Activated T-helper 2 cell treated with anti-CD3 and anti-CD28 coated beads, Interferon-gamma antibody, Interleukin-2, Interleukin-4, amounts not matched to agents 10 μg/mL and 5 μg/mL and 100 μg/mL, durations not matched to agents 14 hours and 24 hours and 36 hours (primary cell): ENCODE results near the gene GRIK5. TPM values are rescaled to one million over a fixed set of nuclear protein-coding genes. Genes with fewer than 3 reads are reported as not detected.

Source experiments
- DNase-seq: peaks from one replicate; pipeline ENCODE4 v3.0.0; 2021; ENCODE audit warnings: low spot score
- H3K27ac Mint-ChIP-seq: one replicate; pipeline ENCODE4 v1.8.0; 2021; ENCODE audit warnings: mixed read lengths
- H3K27me3 Mint-ChIP-seq: one replicate; pipeline ENCODE4 v1.8.0; 2021; ENCODE audit warnings: low read depth, mixed read lengths
- H3K36me3 Mint-ChIP-seq: one replicate; pipeline ENCODE4 v1.8.0; 2021; ENCODE audit warnings: low read depth, mixed read lengths
- H3K4me1 Mint-ChIP-seq: one replicate; pipeline ENCODE4 v1.8.0; 2021; ENCODE audit warnings: low read depth, mixed read lengths
- H3K4me3 Mint-ChIP-seq: one replicate; pipeline ENCODE4 v1.8.0; 2021; ENCODE audit warnings: low read depth, mild to moderate bottlenecking, moderate library complexity, mixed read lengths
- H3K9me3 Mint-ChIP-seq: one replicate; pipeline ENCODE4 v1.8.0; 2021; ENCODE audit warnings: mixed read lengths
- intact Hi-C: fragments of 100-400 bp; cut with micrococcal nuclease; formaldehyde crosslinking; loops from one replicate; pipeline ENCODE4 v1.15.1; 2023
- total RNA-seq: library from RNA; stranded (reverse); gene quantifications from 2 replicates; pipeline ENCODE4 v1.2.3, GENCODE V29; 2022

Gene GRIK5
- total RNA-seq, 1 donor from 2014 or later, result 3.3 TPM

DNA sequence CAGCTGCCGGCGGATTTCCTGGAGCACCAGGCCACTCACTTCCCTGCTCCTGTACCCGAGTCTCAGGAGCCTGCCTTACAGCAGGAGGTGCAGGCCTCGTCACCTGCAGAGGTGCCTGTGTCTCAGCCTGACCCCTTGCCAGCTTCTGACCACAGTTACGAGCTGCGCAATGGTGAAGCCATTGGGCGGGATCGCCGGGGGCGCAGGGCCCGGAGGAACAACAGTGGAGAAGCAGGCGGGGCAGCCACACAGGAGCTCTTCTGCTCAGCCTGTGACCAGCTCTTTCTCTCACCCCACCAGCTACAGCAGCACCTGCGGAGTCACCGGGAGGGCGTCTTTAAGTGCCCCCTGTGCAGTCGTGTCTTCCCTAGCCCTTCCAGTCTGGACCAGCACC lies 9.3 kb upstream of the GRIK5 start:
- Mint-ChIP-seq H3K9me3 (no peaks in the 10 kb centered on the region), H3K36me3 (peaks cover 46% of the 10 kb centered on the region), H3K27me3 (no peaks in the 10 kb centered on the region), H3K4me1 (peaks cover 35% of the 10 kb centered on the region), H3K4me3 (no peak overlapping the region), H3K27ac (no peak overlapping the region)
- intact Hi-C loops, result no loop called here
- no peak for DNase-seq

DNA sequence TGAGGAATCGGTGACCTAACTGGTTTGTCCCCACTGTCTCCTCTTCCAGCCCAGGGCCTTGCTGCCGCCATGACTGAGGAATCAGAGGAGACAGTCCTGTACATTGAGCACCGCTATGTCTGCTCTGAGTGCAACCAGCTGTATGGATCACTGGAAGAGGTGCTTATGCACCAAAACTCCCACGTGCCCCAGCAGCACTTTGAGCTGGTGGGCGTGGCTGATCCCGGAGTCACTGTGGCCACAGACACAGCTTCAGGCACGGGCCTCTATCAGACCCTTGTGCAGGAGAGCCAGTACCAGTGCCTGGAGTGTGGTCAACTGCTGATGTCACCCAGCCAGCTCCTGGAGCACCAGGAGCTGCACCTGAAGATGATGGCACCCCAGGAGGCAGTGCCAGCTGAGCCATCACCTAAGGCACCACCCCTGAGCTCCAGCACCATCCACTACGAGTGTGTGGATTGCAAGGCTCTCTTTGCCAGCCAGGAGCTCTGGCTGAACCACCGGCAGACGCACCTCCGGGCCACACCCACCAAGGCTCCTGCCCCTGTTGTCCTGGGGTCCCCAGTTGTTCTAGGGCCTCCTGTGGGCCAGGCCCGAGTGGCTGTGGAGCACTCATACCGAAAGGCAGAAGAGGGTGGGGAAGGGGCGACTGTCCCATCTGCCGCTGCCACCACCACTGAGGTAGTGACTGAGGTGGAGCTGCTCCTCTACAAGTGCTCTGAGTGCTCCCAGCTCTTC lies 8.7 kb upstream of the GRIK5 start:
- peaks cover 35% of the 10 kb centered on the region for H3K4me1 Mint-ChIP-seq
- H3K4me3 Mint-ChIP-seq, result peak overlapping the region; percentile 91
- H3K36me3 Mint-ChIP-seq, result peaks cover 41% of the 10 kb centered on the region
- no peak overlapping the region for H3K27ac Mint-ChIP-seq
- intact Hi-C loops, result no loop called here
- H3K27me3 Mint-ChIP-seq, result no peaks in the 10 kb centered on the region
- DNase-seq, result no peak
- H3K9me3 Mint-ChIP-seq, result no peaks in the 10 kb centered on the region

DNA sequence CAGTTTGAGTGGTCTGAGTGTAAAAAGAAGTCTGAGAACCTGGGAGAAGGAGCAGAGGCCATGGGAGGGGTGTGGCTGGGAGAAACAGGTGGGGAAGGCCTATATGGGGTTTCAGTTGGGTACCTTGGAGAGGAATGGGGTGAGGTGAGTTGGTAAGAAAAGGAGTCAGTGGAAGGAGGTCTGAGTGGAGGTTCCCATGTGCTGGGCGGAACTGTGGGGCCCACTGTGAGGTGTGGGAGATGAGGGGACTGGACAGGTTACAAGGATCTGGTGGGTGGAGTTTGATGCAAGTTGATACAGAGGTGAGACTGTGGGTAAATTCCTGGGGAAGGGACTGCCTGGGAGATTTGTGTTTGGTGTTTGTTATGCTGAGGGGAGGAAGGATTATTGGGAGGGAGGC lies 8.1 kb upstream of the GRIK5 start:
- intact Hi-C loops, result no loop called here
- DNase-seq, result no peak
- H3K27ac Mint-ChIP-seq, result peak overlapping the region; percentile 51
- peaks cover 40% of the 10 kb centered on the region for H3K36me3 Mint-ChIP-seq
- H3K4me1 Mint-ChIP-seq, result peaks cover 35% of the 10 kb centered on the region
- H3K27me3 Mint-ChIP-seq, result no peaks in the 10 kb centered on the region
- no peaks in the 10 kb centered on the region for H3K9me3 Mint-ChIP-seq
- peak overlapping the region; percentile 91 for H3K4me3 Mint-ChIP-seq

DNA sequence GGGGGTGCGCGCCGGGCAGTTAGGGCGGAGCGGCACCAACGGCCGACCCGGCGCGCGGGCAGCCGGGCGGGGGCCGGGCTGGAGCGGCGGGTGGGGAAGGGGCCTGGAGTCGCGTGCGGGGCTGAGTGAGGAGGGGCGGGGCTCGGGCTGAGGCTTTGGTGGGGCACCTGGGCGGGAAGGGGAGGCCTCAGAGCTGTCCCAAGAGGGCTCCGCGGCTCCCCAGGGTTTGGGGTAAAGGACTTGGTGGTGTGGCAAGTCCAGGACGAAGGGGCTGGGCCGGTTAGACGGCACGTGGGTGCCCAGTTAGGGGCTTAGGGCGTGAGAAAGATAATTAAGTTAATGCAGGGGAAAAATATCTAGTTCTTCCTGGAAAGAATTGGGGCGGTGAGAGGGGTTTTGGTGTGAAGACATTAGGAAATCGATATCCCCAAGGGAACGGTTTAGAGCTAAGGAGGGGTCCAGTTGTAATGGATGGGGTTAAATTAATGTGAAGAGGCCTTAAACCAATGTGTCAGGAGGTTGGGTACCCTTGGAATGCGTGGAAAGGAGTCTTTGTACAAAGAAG lies 6.5 kb upstream of the GRIK5 start:
- peaks cover 33% of the 10 kb centered on the region for H3K36me3 Mint-ChIP-seq
- no peaks in the 10 kb centered on the region for H3K9me3 Mint-ChIP-seq
- peak overlapping the region; percentile 91 for H3K4me3 Mint-ChIP-seq
- DNase-seq, result no peak
- H3K27me3 Mint-ChIP-seq, result peaks cover under 1% of the 10 kb centered on the region
- intact Hi-C loops, result no loop called here
- peak overlapping the region; percentile 86 for H3K27ac Mint-ChIP-seq
- H3K4me1 Mint-ChIP-seq, result peaks cover 31% of the 10 kb centered on the region

DNA sequence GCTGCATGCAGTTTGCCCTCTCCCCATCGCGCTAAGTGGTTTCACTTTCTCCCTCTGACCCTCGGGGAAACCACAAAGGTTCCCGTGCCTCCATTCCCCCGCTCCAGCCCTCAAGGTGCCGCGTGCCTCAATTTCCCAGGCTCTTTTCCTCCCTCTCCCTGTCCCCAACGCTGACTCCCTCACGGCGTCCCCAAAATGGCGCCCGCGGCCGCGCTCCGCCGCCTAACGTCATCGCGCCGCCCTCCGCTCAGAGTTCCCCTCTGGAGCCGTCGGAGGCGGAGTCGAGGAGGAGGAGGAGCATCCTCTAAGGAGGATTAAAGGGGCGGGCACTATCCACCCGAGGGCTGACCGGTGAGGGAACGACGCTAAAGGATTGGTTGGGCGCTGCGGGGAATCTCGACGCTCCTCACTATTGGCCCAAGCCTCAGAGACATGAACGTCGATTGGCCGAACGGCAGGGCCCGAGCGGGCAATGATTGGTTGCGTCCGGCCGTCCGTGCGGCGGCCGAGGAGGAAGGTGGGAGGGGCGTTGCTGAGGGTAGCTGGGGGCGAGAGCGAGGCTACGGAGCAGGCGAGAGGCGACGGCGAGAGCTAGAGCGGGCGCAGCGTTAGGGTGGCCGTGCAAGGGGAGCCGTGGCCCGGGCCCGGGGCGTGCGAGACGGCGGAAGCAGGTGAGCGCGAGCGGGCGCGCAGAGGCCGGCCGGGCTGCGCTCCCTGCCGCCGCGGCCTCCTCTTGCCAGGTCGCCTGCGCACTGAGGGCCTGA lies 5.8 kb upstream of the GRIK5 start, which contains the start of gene ZNF574:
TSS of gene ZNF574 (plus strand) at position 551 of the 764 bp plus-strand sequence. CDS start 2,441 bp downstream, outside the sequence.
- peak within 1 kb of the TSS; percentile 100 for H3K27ac Mint-ChIP-seq
- intact Hi-C loops, result no loop called here
- H3K4me3 Mint-ChIP-seq, result peak within 1 kb of the TSS; percentile 97
- H3K36me3 Mint-ChIP-seq, result peaks cover 27% of the 10 kb centered on the region
- DNase-seq, result peak; percentile 98
- H3K4me1 Mint-ChIP-seq, result peaks cover 30% of the 10 kb centered on the region
- peaks cover 3% of the 10 kb centered on the region for H3K27me3 Mint-ChIP-seq
- H3K9me3 Mint-ChIP-seq, result no peaks in the 10 kb centered on the region

DNA sequence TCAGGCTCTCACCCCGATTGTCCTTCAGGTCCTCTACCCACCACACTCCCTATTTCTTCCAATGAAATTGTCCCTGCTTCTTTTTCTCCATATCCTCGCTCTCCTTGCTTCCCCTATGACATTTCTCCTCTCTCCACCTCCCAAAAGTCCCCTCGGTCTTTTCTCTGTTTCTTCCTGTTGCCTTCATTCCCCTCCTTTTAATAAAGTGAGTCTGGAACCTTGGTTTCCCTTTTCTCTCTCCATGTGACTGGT lies 5.3 kb upstream of the GRIK5 start:
- Mint-ChIP-seq H3K9me3 (no peaks in the 10 kb centered on the region), H3K4me3 (peak overlapping the region; percentile 97), H3K27ac (peak overlapping the region; percentile 100), H3K4me1 (peaks cover 30% of the 10 kb centered on the region), H3K36me3 (peaks cover 27% of the 10 kb centered on the region), H3K27me3 (peaks cover 6% of the 10 kb centered on the region)
- intact Hi-C loops, result no loop called here
- DNase-seq, result no peak

DNA sequence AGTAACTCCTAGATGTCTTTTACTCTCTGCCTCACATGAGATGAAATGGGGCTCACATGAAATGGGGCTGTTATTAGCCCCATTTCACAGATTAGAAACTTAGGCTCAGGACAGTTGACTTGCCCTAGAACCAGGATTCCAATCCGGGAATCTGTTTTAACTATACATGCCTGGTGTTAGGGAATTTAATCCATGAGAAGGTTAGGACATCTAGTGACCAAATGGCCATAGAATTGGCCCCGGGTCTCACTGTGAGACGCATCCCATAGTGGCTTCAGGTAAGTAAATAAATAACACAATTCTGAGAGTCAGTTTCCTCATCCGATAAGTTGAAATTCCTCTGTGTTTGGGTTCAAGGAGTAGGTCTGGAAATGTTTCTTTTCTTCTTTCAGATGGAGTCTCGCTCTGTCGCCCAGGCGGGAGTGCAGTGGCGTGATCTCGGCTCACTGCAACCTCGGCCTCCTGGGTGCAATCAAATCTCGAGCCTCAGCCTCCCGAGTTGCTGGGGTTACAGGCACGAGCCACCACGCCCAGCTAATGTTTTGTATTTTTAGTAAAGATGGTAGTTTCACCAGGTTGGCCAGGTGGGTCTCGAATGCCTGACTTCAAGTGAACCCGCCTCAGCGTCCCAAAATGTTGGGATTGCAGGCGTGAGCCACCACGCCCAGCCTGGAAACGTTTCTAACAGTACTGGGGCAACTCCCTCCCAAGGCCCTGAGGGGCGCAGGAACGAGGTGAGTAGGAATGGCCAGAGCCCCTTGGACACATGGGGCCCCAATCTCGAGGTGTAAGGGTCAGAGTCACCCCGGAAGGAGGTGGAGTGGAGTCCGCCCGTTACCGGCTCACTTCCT lies 4.7 kb upstream of the GRIK5 start:
- peak overlapping the region; percentile 100 for H3K27ac Mint-ChIP-seq
- intact Hi-C loops, result no loop called here
- peaks cover 7% of the 10 kb centered on the region for H3K27me3 Mint-ChIP-seq
- peak overlapping the region; percentile 97 for H3K4me3 Mint-ChIP-seq
- peak; percentile 24 for DNase-seq
- H3K36me3 Mint-ChIP-seq, result peaks cover 22% of the 10 kb centered on the region
- no peaks in the 10 kb centered on the region for H3K9me3 Mint-ChIP-seq
- peaks cover 30% of the 10 kb centered on the region for H3K4me1 Mint-ChIP-seq

DNA sequence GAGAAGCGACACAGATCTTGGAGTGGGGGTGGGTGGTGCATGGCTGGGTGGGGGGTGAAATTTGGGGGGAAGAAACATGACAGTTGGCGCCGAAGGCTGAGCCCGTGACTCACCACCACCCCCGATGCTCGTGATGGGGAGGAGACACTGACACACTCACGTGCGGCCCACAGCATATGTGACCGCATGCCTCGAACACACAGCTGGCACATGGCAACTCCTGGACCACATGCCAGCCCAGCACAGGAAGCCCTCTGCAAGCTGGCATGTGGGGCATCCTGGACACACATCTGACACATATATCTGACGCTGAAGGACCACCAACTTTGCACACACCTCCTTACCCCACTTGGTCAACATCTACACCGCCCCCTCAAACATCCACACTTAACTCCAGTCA lies 1.2 kb upstream of the GRIK5 start:
- H3K4me3 Mint-ChIP-seq, result no peak overlapping the region
- H3K27me3 Mint-ChIP-seq, result peaks cover 7% of the 10 kb centered on the region
- H3K27ac Mint-ChIP-seq, result no peak overlapping the region
- H3K4me1 Mint-ChIP-seq, result peaks cover 6% of the 10 kb centered on the region
- intact Hi-C loops, result no loop called here
- H3K9me3 Mint-ChIP-seq, result no peaks in the 10 kb centered on the region
- H3K36me3 Mint-ChIP-seq, result no peaks in the 10 kb centered on the region
- DNase-seq, result no peak

DNA sequence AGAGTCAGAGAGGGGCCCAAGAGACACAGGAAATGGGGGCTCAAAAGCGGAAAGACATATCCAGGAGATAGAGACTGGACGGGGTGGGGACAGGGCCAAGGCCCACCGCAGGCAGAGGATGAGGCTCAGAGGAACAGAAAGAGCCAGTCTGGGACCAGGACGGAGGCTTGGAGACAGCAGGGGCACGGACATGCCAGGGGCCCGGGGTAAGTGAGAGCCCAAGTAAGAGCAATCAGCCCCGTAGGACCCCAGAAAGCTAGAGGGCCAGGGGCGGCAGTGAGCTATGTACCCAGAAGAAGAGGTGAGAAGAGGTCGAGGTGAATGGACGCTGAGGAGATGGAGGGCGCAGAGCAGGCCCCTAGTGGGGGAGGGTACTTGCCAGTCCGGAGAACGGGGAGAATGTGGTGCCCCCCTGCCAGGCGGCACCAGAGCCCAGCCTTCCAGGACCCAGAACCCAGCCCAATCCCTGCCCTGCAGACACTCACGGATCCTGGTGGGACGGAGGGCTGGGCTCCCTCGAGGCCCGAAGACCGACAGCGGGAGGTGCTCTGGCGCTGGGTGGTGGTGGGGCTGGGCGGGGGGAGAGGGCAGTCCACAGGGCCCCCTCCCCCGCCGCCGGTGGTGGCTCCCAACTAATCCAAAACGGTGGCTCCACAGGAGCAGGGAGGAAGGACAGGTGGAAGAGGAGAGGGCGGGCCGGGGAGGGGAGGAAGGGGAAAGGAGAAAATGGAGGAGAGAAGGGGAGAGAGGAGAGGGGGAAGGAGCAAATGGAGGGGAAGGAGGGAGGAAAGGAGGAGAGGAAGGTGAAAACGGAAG lies 1.0 kb downstream of the GRIK5 start:
- H3K27ac Mint-ChIP-seq, result no peak overlapping the region
- no peaks in the 10 kb centered on the region for H3K9me3 Mint-ChIP-seq
- H3K27me3 Mint-ChIP-seq, result peaks cover 7% of the 10 kb centered on the region
- no peak for DNase-seq
- intact Hi-C loops, result no loop called here
- H3K36me3 Mint-ChIP-seq, result no peaks in the 10 kb centered on the region
- peaks cover 4% of the 10 kb centered on the region for H3K4me1 Mint-ChIP-seq
- no peak overlapping the region for H3K4me3 Mint-ChIP-seq

DNA sequence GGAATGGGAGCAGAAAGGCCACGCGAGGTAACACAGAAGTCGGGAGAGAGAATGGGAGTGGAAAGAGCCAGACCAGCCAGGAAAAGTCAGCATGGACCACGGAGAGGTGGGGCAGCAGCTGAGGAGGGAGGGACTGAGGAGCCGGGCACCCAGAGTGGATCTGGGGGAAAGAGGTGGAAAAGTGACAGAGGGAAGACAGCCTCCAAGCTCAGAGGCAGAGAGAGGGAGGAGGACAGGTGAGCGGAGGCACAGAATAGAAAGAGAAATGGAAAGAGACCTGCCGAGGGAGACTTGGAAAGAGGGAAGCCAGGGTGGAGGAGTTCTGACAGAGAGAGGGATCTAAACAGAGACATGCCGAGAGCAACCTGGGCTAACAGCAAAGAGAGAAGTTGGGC lies 1.6 kb downstream of the GRIK5 start:
- Mint-ChIP-seq H3K36me3 (no peaks in the 10 kb centered on the region), H3K9me3 (no peaks in the 10 kb centered on the region), H3K27me3 (peaks cover 7% of the 10 kb centered on the region), H3K27ac (no peak overlapping the region), H3K4me3 (no peak overlapping the region), H3K4me1 (peaks cover 4% of the 10 kb centered on the region)
- intact Hi-C loops, result no loop called here
- DNase-seq, result no peak

DNA sequence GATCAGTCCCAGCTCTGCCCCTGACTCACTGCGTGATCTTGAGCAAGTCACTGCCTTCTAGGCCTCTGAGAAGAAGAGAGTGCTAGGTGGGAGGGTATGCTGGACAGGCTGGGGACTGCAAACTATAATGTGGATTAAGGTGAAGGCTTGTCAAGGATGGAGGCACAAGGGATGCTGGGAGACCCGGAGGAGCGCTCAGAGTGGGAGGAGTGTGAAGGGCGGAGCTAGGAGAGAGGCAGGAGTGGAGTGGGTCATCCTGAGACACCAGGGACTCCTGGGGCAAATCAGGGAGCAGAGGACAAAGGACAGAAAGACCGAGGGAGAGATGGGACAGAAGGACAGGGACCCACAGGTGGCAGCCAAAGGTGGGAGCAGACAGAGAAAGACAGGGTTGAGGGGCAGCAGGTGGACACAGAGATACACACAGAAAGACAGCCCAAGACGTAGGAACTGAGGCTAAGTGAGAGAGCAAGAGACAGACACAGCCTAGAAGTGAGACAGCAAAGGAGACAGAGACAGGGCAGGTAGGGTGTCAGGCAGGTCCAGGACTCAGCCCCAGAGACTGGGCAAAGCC lies 2.6 kb downstream of the GRIK5 start:
- Mint-ChIP-seq H3K9me3 (no peaks in the 10 kb centered on the region), H3K4me1 (peaks cover 4% of the 10 kb centered on the region), H3K27me3 (peaks cover 7% of the 10 kb centered on the region), H3K27ac (no peak overlapping the region), H3K4me3 (no peak overlapping the region), H3K36me3 (no peaks in the 10 kb centered on the region)
- intact Hi-C loops, result no loop called here
- DNase-seq, result no peak
